HK-2 (cell line): ENCODE data around the gene DLK1.

ENCODE experiments used
- DNase-seq: peaks from one replicate; pipeline ENCODE4 v3.0.0-alpha.2; 2018; ENCODE audit not compliant: unreplicated experiment

DLK1 gene

DNA sequence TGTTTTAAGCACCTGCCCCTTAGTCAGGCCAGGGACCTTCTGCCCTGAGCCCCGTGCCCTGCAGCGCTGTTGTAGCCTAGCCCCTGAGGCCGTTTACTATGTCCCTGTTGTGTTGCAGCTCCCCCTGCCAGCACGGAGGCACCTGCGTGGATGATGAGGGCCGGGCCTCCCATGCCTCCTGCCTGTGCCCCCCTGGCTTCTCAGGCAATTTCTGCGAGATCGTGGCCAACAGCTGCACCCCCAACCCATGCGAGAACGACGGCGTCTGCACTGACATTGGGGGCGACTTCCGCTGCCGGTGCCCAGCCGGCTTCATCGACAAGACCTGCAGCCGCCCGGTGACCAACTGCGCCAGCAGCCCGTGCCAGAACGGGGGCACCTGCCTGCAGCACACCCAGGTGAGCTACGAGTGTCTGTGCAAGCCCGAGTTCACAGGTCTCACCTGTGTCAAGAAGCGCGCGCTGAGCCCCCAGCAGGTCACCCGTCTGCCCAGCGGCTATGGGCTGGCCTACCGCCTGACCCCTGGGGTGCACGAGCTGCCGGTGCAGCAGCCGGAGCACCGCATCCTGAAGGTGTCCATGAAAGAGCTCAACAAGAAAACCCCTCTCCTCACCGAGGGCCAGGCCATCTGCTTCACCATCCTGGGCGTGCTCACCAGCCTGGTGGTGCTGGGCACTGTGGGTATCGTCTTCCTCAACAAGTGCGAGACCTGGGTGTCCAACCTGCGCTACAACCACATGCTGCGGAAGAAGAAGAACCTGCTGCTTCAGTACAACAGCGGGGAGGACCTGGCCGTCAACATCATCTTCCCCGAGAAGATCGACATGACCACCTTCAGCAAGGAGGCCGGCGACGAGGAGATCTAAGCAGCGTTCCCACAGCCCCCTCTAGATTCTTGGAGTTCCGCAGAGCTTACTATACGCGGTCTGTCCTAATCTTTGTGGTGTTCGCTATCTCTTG is 7.6 kb downstream of the DLK1 start:
- no peak for DNase-seq

DNA sequence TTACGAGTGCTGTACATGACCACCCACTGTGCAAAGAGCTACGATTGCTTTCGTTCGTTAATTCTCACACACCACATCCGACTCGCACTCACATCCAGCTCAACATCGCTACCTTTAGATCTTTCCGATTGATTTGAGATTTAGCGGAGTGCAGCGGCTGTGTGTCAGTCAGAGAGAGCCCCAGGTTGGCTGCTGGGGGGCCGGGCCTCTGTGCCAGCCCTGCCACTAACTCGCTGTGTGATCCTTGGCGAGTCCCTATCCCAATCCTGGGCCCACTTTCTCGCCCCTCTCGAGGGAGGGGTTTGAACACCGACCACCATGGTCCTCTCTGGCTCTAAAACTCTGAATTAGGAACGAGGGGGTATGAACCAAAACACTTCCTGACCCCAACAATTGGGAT is 8.6 kb downstream of the DLK1 start:
- no peak for DNase-seq

DNA sequence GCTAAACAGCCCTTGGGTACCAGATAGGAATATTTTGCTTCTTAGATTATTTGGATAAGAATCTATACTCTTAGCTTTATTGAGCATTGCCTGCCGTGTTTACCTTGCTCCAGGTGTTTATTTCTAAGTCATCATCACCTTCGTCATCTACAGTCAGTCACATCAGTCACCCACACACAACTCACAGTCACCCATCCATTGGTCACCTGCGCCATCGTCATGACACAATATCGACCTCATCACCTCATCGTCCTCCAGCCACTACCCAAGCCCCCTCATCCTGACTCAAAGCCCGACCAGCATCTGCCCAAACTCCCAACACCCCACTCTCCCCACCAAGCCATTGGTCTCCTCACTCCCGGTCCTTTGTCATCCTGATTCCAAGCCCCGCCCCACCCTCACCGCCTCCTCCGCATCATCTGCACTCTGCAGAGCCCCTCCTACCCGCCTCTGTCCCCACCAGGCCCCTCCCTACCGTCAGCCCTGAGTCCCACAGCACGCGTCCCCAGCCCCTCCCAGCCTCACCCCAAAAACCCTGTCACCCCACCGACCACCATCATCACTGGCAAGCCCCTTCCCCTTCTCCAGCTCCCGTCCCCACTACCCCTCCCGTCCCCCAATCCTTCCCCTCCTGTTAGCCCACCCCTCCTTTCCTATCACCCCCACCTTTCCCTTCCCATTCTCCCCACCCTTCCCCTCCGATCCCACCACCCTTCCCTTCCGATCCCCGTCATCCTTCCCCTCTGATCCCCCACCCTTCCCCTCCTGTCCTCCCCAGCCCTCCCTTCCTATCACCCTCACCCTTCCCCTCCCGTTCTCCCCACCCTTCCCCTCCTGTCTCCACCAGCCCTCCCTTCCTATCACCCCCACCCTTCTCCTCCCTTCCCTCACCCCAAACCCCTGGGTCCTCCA is 9.8 kb downstream of the DLK1 start:
- DNase-seq = no peak

DNA sequence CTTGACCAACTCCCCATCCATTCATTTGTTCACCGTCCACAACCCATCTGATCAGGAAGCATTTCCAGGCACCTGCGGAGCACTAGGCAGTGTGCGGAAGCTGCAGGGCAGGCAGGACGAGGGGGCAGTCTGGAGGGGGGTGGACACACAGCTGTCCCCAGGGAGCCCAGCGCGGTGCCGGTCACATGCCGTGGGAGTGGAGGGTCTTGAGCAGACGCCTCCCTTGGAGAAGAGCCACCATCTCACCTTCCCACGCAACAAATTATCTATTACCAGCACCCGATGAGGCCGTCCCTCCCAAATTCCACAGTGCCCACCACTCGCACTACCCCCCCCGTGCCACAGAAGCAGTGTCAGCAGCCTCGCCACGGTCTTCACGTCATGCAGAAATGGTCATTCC is 10.8 kb downstream of the DLK1 start:
- no peak for DNase-seq

GRCh38 chr14:100738269-100738691 is 11.6 kb downstream of the DLK1 start:
- no peak for DNase-seq

- no peak for DNase-seq
Observed at GRCh38 chr14:100738704-100739131, 12.0 kb downstream of the DLK1 start.

DNA sequence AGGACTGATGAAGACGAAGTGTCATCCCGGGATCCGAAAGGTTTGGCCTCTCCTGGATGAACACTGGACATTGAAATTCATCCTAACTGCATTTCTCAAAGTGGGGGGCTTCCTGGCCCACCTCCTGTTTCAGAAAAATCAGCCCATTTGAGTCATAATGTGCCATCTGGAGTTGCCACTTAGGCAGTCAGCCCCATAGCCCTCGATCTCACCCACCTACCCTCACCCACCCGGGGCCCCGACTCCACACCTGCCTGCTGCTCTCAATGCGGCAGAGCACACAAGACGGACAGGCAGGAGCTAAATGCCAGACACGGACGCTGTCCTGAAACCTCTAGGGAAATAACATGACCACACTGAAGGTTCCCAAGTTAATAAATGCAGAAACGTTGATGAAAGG is 12.6 kb downstream of the DLK1 start:
- DNase-seq = no peak

- no peak for DNase-seq
Observed at GRCh38 chr14:100740196-100740825, 13.6 kb downstream of the DLK1 start.

GRCh38 chr14:100740929-100741328 is 14.2 kb downstream of the DLK1 start:
- no peak for DNase-seq

- DNase-seq = no peak
Observed at GRCh38 chr14:100741966-100742365, 15.3 kb downstream of the DLK1 start.

- DNase-seq = no peak
Observed at GRCh38 chr14:100746326-100746725, 19.6 kb downstream of the DLK1 start.

- DNase-seq = peak; percentile 27
Observed at GRCh38 chr14:100747021-100747586, 20.4 kb downstream of the DLK1 start.

DNA sequence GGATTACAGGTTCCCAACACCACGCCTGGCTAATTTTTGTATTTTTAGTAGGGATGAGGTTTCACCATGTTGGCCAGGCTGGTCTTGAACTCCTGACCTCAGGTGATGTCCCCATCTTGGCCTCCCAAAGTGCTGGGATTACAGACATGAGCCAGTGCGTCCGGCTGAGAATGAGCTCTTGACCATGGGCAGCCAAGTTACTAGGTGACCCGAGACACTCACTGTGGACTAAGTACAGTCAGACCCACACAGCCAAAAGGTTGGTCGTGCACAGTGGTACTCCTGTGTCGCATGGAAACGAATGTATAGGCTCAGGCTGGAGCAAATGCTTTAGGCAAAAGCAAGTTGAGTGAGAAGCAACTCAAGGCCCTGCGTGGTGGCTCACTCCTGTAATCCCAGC is 21.0 kb downstream of the DLK1 start:
- DNase-seq = no peak

- no peak for DNase-seq
Observed at GRCh38 chr14:100748403-100748802, 21.7 kb downstream of the DLK1 start.

DNA sequence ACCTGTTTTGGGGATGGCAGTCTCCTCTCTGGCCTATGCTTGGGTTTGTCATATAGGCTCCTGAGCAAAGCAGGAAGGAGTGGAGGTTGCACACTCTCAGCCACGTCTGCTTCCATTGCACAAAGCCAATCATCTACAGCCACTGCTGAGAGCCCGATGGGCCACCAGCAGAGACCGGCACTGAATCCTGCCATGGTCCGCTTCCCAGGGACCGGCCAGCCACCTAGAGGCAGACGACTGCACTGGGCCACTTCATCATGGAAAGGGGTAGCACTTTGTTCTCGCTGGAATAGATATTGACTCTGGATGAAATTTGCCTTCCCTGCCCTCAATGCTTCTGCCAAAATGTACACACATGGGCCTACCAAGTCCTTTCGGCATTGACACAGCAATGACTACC is 22.3 kb downstream of the DLK1 start:
- DNase-seq = no peak

DNA sequence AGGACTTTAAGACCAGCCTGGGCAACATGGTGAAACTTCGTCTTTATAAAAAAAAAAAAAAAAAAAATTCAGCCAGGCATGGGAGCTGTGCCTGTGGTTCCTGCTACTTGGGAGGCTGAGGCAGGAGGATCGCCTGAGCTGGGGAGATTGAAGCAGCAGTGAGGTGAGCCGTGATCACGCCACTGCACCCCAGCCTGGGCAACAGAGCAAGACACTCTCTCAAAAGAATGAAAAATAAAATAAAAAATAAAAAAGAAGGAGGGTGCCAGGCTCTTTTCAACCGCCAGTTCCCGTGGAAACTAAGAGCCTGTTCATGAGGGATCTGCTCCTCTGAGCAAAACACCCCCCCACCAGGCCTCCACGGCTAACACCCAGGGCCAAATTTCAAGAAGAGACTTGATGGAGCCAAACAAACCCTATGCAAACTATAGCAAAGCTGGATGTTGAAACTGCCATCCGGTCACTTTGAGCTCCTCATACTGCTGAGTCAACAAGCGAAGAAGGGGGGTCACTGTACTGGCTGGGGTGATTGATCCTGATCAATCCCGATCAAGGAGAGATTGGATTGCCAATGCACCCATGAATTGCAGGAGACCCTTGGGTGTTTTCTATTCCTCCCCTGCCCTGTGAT is 23.4 kb downstream of the DLK1 start:
- no peak for DNase-seq

- DNase-seq = no peak
Observed at GRCh38 chr14:100750762-100751699, 24.3 kb downstream of the DLK1 start.

- DNase-seq = no peak
Observed at GRCh38 chr14:100754020-100754419, 27.3 kb downstream of the DLK1 start.

DNA sequence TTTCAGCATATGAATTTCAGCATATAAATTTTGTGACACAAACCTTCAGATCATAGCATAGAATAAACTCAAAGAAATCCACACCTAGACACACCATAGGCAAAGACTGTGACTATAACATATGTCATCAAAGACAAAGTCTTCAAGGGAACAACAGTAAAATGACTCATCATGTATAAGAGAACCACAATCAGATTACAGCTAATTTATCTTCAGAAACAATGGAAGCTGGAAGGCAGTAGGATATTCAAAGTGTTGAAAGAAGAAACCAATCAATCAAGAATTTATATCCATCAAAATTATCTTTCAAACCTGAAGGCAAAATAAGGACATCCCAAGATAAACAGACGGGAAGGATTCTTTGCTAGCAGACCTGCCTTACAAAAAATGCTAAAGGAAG is 29.0 kb downstream of the DLK1 start:
- DNase-seq = no peak

GRCh38 chr14:100761481-100761880 is 34.8 kb downstream of the DLK1 start:
- no peak for DNase-seq
